HG03103 (cell line): ENCODE measurements around the gene NFYC.
"Not testable (repeated sequence)": the region's sequence is repeated elsewhere in the genome, so short reads cannot be mapped to it uniquely, and the experiment has no call there.

Experiments
- ATAC-seq: cut with Tn5 transposase; IDR thresholded peaks from one replicate; pipeline ENCODE4 v1.9.1; 2021; ENCODE audit warnings: low read depth; ENCODE audit not compliant: unreplicated experiment

Gene NFYC

GRCh38 chr1:40704817-40705733, 13.6 kb downstream of the NFYC start:
- no peak for ATAC-seq

GRCh38 chr1:40706626-40707025, 15.1 kb downstream of the NFYC start:
- ATAC-seq: no peak

DNA sequence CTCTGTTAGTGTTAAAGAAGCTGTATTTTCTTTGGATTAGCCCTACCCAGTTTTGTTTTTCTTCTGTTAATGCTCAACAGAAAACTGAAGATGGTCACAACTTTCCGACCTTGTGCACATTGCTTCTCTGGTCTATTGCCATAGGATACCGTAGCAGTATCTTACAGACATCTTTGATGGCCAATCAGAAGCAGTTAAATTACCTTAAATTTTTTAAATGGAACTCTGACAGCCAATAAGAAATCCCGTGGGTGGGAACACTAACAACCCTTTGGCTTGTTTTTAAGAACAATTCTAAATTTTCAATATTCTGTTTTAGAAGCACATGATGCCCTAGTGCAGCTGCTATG, 17.2 kb downstream of the NFYC start:
- peak; percentile 44 for ATAC-seq

DNA sequence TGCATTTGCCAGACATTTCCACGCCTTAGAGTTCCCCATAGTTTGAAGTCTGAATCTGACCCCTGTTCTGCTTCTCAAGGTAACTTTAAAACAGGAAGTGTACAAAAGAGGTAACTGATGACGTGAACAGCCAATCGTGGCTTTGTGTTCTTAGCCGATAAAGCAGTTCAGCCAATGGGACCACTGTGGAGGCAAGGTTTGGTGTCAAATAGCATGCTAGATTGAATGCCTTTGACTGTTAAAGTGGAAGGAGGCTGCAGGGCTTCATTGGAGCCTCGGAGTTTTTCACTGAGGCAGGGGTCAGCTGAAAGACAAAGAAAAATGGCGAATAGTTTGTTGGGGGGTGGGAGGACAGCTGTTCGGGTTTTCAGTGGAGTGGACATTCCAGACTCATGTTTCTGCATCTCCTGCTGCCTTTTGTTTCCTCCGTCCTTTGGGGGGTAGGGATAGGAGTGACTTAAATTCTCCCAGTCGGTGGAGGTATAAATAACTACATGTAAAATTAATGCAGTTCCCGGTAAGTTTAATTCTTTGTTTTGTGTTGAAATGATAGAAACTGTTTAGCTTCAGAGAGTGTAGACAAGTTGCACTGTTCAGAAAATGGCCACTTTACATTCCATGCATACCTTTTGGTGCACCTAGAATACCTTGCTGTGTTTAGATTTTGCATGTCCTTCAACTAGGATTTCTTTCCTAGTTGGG, 17.7 kb downstream of the NFYC start:
- ATAC-seq: peak; percentile 76

DNA sequence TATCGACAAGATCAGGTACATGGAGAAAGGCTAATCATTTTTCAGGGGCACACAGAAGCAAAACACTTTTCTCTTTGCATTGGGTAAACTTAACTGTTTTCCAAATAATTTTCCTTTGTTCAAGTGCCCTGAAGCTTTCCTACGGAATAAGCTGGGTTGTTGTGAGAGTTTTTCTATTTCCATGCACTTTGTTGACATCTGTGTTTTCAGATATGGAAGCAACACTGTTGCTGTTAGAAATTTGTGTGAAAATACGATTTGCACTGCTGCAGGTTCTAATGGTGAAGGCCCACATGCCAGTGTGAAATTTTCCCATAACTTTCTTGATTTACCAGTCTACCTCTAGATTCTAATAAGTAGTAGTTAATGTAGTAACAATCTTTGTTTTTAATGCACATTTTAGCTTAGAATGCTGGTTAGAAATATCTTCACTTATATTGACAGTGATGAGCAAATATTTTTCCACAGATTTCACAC, 18.3 kb downstream of the NFYC start:
- no peak for ATAC-seq

GRCh38 chr1:40710581-40711315, 19.2 kb downstream of the NFYC start:
- ATAC-seq: no peak

DNA sequence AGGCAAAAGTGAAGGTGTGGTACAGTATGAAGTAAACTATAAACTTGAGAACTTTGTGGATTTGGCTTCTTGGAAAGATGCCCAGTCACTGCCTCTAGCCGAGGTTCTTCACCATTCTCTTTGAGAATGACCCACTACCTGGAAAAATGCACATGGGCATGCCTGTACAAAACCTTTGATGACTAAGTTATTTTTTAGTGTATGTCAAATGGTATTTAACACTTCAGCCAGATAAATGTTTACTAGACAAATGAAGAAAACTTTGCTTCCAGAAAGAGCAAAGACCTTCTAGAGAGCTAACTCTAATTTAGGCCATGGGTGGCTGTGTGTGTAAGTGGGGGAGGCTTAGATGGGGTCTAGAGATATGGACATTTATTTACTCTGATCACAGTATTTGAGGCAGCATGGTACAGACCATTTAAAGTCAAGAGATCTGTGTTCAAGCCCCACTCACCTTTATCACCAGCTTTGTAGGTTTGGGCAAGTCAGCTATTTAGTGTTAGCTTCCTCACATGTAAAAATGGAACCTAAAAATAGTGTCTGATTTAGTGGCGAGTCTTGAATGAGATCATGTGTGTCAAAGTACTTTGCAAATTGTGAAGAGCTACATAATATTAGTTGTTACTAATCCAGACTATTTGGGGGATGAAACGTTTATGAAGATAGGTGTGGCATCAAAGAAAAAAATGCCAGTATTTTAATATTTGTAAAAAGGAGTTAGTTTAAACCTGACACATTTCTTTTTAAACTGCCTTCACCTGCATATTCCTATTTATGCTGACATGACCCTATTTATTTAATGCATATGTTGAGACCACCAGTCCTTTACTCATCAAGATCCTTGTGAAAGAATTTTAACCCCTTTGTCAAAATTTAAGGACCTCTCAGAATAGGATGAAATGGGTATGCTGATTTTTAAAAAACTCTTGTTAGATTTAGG, 20.2 kb downstream of the NFYC start:
- ATAC-seq: no peak

DNA sequence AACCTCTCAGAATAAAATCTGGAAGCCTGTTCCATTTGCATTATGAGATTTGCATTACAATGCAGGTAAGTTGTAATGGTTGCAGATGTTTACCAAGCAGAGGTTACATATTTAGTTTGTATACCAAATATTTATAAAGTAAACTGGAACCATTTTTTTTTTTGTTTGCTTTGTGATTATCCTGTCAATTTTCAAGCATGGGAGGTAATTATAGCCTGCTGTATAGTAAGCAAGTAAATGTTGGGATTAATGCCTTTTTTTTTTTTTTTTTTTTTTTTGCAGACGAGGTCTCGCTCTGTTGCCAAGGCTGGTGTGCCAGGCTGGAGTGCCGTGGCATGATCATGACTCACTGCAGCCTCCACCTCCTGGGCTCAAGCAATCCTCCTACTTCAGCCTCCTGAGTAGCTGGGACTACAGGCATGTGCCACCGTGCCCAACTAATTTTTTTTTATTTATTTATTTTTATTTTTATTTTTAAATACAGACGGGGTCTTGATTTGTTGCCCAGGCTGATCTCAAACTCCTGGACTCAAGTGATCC, 21.0 kb downstream of the NFYC start:
- no peak for ATAC-seq

DNA sequence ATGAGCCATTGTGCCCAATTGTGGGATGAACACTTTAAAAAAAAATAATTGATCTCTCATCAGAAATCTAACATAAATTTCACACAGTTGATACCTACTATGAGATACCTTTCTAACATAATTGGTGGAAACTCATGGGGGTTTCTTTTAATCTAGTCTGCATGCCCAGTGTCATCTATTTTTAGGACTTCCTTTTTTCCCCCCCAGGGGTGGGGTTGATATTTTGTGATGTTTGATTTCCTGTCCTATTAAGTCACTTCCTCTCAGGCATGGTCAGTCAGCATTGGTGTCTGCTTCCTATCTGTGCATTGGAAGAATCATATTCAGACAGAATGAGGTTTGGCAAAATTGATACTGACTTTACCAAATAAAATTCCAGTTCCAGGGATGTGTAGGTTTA, 21.5 kb downstream of the NFYC start:
- ATAC-seq: no peak

DNA sequence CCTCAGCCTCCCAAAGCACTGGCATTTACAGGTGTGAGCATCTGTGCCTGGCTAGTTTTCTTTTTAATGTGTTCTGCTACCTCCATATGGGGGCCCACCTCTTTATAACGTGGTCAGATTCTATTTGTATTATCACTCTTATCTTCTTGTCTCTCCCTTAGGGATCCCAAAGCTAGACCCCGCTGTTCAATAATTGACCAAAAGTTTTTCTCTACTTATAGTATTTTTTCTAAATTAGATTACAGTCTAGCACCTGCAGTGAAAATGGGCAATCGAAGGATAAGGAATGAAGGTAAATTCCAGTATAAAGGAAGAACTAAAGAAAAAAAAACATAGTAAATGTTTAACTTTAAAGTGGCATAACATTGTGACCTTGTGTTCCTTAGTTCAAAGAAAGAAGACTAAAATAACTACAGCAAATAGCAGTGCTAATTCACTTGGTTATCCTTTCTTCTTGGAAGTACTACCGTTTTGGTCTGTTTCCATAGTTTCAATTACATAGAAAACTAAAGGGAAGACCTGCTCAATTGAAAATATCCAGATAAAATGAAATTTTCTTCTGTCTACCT, 24.1 kb downstream of the NFYC start:
- ATAC-seq: no peak

DNA sequence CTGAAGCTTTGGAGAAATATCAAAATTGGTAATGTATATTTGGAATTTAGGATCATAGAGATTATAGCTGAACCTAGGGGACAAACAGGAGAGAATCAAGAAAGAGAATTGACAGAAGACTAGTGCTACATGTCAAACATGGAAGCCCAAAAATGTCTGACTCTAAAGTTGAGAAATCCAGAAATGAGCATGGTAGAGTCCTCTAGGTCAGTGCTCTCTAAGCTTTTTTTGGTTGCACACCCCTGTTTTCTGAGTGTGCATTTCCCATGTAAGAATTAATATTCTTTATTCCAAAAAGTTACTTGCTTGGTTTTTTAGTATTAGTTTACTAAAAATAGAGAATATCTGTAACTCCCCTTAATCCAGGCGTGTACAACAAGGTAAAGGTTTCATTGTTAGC, 25.6 kb downstream of the NFYC start:
- no peak for ATAC-seq

- ATAC-seq: no peak
Measured at GRCh38 chr1:40717955-40718354, 26.5 kb downstream of the NFYC start.

DNA sequence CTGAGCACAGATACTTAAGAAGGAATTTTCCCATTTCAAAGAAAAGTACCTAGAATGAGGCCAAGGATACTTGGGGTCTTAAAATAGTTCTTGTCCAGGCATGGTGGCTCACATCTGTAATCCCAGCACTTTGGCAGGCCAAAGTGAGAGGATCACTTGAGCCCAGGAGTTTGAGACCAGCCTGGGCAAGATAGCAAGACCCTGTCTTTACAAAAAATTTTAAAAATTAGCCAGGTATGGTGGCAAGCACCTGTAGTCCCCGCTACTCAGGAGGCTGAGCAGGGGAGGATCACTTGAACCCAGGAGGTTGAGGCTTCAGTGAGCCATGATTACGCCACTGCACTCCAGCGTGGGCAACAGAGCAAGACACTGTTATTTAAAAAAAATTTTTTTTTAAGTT, 29.0 kb downstream of the NFYC start:
- ATAC-seq: no peak

- ATAC-seq: no peak
Measured at GRCh38 chr1:40722622-40723021, 31.1 kb downstream of the NFYC start.

DNA sequence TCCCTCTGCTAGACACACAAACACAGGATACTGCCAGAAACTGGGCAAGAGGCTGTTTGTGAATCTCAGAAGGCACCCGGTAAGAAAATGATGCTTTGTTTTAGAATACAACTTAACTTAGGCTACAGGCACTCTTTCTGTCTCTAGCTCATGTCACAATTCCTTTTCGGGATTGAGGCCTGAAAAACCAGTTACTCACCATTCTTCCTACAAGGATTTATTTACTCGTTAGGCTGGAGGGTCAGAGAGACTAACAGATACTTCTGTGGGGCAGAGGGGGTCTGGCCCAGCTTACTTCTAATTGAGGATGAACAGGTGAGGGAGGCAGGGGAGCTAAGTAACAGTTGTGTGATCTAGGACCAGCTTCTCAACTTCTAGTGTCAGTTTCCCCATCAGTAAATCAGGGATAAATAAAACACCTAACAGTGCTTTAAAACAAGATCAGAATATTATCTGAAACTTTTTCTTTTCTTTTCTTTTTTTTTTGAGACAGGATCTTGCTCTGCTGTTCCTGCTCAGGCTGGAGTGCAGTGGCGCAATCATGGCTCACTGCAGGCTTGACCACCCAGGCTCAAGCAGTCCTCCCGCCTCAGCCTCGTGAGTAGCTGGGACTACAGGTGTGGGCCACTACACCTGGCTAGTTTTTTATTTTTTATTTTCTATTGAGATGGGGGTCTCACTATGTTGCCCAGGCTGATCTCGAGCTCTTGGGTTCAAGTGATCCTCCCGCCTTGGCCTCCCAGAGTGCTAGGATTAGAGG, 31.9 kb downstream of the NFYC start:
- no peak for ATAC-seq

DNA sequence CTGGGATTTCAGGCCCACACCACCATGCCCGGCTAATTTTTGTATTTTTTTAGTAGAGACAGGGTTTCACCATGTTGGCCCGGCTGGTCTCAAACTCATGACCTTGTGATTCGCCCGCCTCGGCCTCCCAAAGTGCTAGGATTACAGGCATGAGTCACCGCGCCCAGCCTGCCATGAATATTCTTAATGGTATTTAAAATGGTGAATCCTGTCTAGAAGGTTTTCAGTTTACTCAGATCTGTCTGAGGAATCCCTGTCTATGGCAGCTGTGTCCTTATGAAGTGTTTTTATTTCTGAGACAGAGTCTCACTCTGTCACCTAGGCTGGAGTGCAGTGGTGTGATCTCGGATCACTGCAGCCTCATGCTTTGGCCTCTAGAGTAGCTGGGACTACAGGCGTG, 36.2 kb downstream of the NFYC start:
- not testable (repeated sequence) for ATAC-seq

DNA sequence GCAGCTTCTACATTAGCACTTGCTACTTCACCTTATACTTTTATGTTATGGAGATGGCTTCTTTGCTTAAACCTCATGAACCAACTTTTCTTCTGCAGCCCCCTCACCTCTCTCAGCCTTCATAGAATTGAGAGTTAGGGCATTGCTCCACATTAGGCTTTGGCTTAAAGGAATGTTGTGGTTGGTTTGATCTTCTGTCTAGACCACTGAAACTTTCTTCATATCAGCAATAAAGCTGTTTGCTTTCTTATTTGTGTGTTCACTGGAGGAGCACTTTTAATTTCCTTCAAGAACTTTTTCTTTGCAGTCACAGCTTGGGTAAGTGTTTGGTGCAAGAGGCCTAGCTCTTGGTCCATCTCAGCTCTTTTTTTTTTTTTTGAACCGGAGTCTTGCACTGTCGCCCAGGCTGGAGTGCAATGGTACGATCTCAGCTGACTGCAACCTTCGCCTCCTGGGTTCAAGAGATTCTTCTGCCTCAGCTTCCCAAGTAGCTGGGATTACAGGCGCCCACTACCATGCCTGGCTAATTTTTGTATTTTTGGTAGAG, 37.9 kb downstream of the NFYC start:
- not testable (repeated sequence) for ATAC-seq

- ATAC-seq: no peak
Measured at GRCh38 chr1:40732756-40733301, 41.3 kb downstream of the NFYC start.
